HepG2 (cell line): Measurements from ENCODE around the gene AXIN1. TPM values are rescaled to one million over a fixed set of nuclear protein-coding genes. Genes with fewer than 3 reads are reported as not detected.

Experiments used
- ATAC-seq: fragments of 200-7000 bp; cut with Tn5 transposase; 3 replicates; pipeline ENCODE4 v1.9.1; 2020; ENCODE audit warnings: mild to moderate bottlenecking, moderate library complexity
- BruUV-seq: library from RNA; stranded (reverse); fragments of 400-500 nt; replicated peaks from 2 replicates; lab custom pipeline; 2021; lab: Mats Ljungman, UMichigan
- CTCF ChIA-PET: fragments of 300-600 bp; formaldehyde crosslinking; extraction: SDS; loops from one replicate; lab custom pipeline; 2021; ENCODE audit warnings: low total read pairs, inconsistent platforms, low intra/inter-chr PET ratio; lab: Yijun Ruan, JAX
- POLR2A ChIA-PET: fragments of 350-600 bp; sonication (Branson Sonifier 250); formaldehyde crosslinking; loops from one replicate; lab custom pipeline; 2020; ENCODE audit warnings: antibody characterized with exemption, inconsistent platforms; lab: Yijun Ruan, JAX
- DNase-seq: peaks from one replicate; pipeline ENCODE4 v3.0.0-alpha.2; 2015; ENCODE audit warnings: low spot score
- FAIRE-seq: peaks from 3 replicates; lab custom pipeline; 2011; peaks lifted over from hg19 to GRCh38; lab: Jason Lieb, UNC
- H2AFZ ChIP-seq: one replicate; pipeline ENCODE4 v1.6.1; 2011; ENCODE audit warnings: low read length, inconsistent platforms
- H3K27ac ChIP-seq: fragments of 300-600 bp; 3 replicates; pipeline ENCODE4 v1.8.0; 2011; ENCODE audit warnings: mixed run types, mild to moderate bottlenecking, mixed read lengths, low read length, inconsistent platforms; ENCODE audit not compliant: insufficient read depth; ENCODE audit errors: extremely low read length
- H3K27me3 ChIP-seq, 2 experiments: fragments of 200-600 bp in 1 of 2; 2 replicates in 1 of 2; 3 replicates in 1 of 2; pipeline versions ENCODE4 v1.6.0 to v1.8.0; 2011; ENCODE audit warnings: low read length in 2 of 2, mild to moderate bottlenecking in 2 of 2, moderate library complexity in 2 of 2, inconsistent platforms in 1 of 2; ENCODE audit not compliant: insufficient read depth in 2 of 2, control insufficient read depth in 1 of 2
- H3K36me3 ChIP-seq, 2 experiments: fragments of 200-600 bp in 1 of 2; replicated peaks in 1 of 2; 2 replicates in 1 of 2; 3 replicates in 1 of 2; pipeline versions ENCODE4 v1.5.1 to v1.8.0; 2011; ENCODE audit warnings: low read length in 2 of 2, inconsistent platforms in 1 of 2; ENCODE audit not compliant: insufficient read depth in 2 of 2, control insufficient read depth in 1 of 2
- H3K4me1 ChIP-seq: 2 replicates; pipeline ENCODE4 v1.5.1; 2012; ENCODE audit warnings: low read length, inconsistent platforms; ENCODE audit not compliant: insufficient read depth
- H3K4me2 ChIP-seq: 2 replicates; pipeline ENCODE4 v1.6.0; 2011; ENCODE audit warnings: low read depth, low read length, inconsistent platforms
- H3K4me3 ChIP-seq, 3 experiments: fragments of 200-600 bp in 1 of 3; sonication (generic), shearing (Covaris generic) in 1 of 3; replicated peaks in 1 of 3; 2 replicates each; pipeline ENCODE4 v1.5.1; 2011 to 2016; ENCODE audit warnings: low read length in 3 of 3, inconsistent platforms in 2 of 3, low read depth in 2 of 3, mild to moderate bottlenecking in 2 of 3, control low read depth in 1 of 3, mixed read lengths in 1 of 3; ENCODE audit not compliant: insufficient read depth in 1 of 3
- H3K79me2 ChIP-seq: one replicate; pipeline ENCODE4 v1.6.1; 2011; ENCODE audit warnings: low read length, inconsistent platforms; ENCODE audit not compliant: insufficient read depth
- H3K9ac ChIP-seq: 2 replicates; pipeline ENCODE4 v1.6.0; 2011; ENCODE audit warnings: mild to moderate bottlenecking, low read depth, low read length, inconsistent platforms; ENCODE audit not compliant: insufficient read depth
- H3K9me3 ChIP-seq: 2 replicates; pipeline ENCODE4 v1.5.1; 2012; ENCODE audit warnings: mild to moderate bottlenecking, low read length
- H4K20me1 ChIP-seq: 2 replicates; pipeline ENCODE4 v1.6.0; 2011; ENCODE audit warnings: inconsistent platforms, mild to moderate bottlenecking, low read length, moderate library complexity; ENCODE audit not compliant: insufficient read depth
- CEBPB ChIP-seq: IDR thresholded peaks from 2 replicates; pipeline ENCODE4 v1.6.1; 2011; ENCODE audit warnings: low read depth, low read length, improper control_type of control experiment, borderline replicate concordance
- FOXA3 ChIP-seq: IDR thresholded peaks from 2 replicates; pipeline ENCODE4 v1.6.1; 2016; ENCODE audit warnings: missing genetic modification reagents, missing compliant biosample characterization
- GATAD2A ChIP-seq: IDR thresholded peaks from 2 replicates; pipeline ENCODE4 v1.6.1; 2016
- HDAC1 ChIP-seq: sonication (generic); formaldehyde crosslinking; IDR thresholded peaks from 2 replicates; pipeline ENCODE4 v1.5.1; 2020; ENCODE audit warnings: mild to moderate bottlenecking, missing genetic modification reagents
- HDAC2 ChIP-seq: sonication (generic); formaldehyde crosslinking; IDR thresholded peaks from 2 replicates; pipeline ENCODE4 v1.4.0; 2020; ENCODE audit warnings: missing genetic modification reagents
- RBFOX2 ChIP-seq: fragments of 200-400 bp; formaldehyde crosslinking; IDR thresholded peaks from 2 replicates; pipeline ENCODE4 v1.6.1; 2017; ENCODE audit warnings: low read depth, mild to moderate bottlenecking, low read length
- SALL1 ChIP-seq: sonication (generic); formaldehyde crosslinking; IDR thresholded peaks from 2 replicates; pipeline ENCODE4 v1.8.0; 2022; ENCODE audit warnings: mild to moderate bottlenecking, missing genetic modification reagents
- SAP130 ChIP-seq: IDR thresholded peaks from 2 replicates; pipeline ENCODE4 v1.6.1; 2016; ENCODE audit warnings: low read depth
- ZBTB38 ChIP-seq: sonication (generic); formaldehyde crosslinking; IDR thresholded peaks from 2 replicates; pipeline ENCODE4 v1.5.1; 2020; ENCODE audit warnings: mild to moderate bottlenecking, missing genetic modification reagents
- ZFX ChIP-seq: sonication (generic); formaldehyde crosslinking; IDR thresholded peaks from 2 replicates; pipeline ENCODE4 v1.4.0; 2020; ENCODE audit warnings: mild to moderate bottlenecking, low read depth, missing genetic modification reagents, moderate library complexity
- ZNF331 ChIP-seq: sonication (generic); formaldehyde crosslinking; IDR thresholded peaks from 2 replicates; pipeline ENCODE4 v1.4.0; 2020; ENCODE audit warnings: missing genetic modification reagents
- ZNF614 ChIP-seq: IDR thresholded peaks from 2 replicates; pipeline ENCODE4 v1.6.1; 2018; ENCODE audit warnings: missing biosample characterization, missing genetic modification reagents, inconsistent platforms, borderline replicate concordance
- WGBS: methylation state at CpG from one replicate; pipeline ENCODE4 v1.1.6; 2017; ENCODE audit warnings: low lambda C conversion rate; 5-methylcytosine and 5-hydroxymethylcytosine counted together
- in situ Hi-C: cut with HindIII; loops from 2 replicates; pipeline ENCODE4 v1.10.0; 2017; ENCODE audit warnings: low pct_unique_long_range_greater_than_20kb; ENCODE audit not compliant: extremely low pct_ligation_motif_present
- intact Hi-C: fragments of 100-400 bp; cut with micrococcal nuclease; formaldehyde crosslinking; loops from one replicate; pipeline ENCODE4 v1.10.0; 2022; ENCODE audit not compliant: unreplicated experiment
- polyA plus RNA-seq, 8 experiments: library from polyadenylated mRNA; depleted of rRNA in 3 of 8; stranded (reverse) in 7 of 8; unstranded in 1 of 8; fragments of >200 nt; fragmentation: Illumina TruSeq in 4 of 8; extraction: Trizol in 4 of 8; gene quantifications; 2 replicates each; pipeline versions ENCODE4 v1.2.1 to v1.2.3, GENCODE V29; 2011 to 2016; ENCODE audit warnings: low read depth in 4 of 8, missing spikeins in 1 of 8, mixed read lengths in 1 of 8; ENCODE audit not compliant: insufficient read depth in 1 of 8
- total RNA-seq, 5 experiments: library from RNA; depleted of rRNA; stranded (reverse); fragments of >200 nt; fragmentation: Illumina TruSeq; extraction: Trizol; gene quantifications; 2 replicates each; pipeline ENCODE4 v1.2.3, GENCODE V29; 2016; ENCODE audit warnings: low read depth in 1 of 5
- TF ChIP-seq, protein P1 (sequence below): sonication (generic); formaldehyde crosslinking; IDR thresholded peaks from 2 replicates; pipeline ENCODE4 v1.5.0; 2020; ENCODE audit warnings: mild to moderate bottlenecking, missing genetic modification reagents
- TF ChIP-seq, protein P2 (sequence below): sonication (generic); formaldehyde crosslinking; IDR thresholded peaks from 2 replicates; pipeline ENCODE4 v1.4.0; 2020; ENCODE audit warnings: mild to moderate bottlenecking, missing genetic modification reagents, borderline replicate concordance
- TF ChIP-seq, protein P3 (sequence below): sonication (generic); formaldehyde crosslinking; IDR thresholded peaks from 2 replicates; pipeline ENCODE4 v1.4.0; 2020; ENCODE audit warnings: missing genetic modification reagents

AXIN1 gene
- total and polyA plus RNA-seq, 2 of the 13 experiments (the other 11 are each of a cell fraction or from before 2014, with no cell fraction given), result 24.0 to 26.0 TPM

DNA sequence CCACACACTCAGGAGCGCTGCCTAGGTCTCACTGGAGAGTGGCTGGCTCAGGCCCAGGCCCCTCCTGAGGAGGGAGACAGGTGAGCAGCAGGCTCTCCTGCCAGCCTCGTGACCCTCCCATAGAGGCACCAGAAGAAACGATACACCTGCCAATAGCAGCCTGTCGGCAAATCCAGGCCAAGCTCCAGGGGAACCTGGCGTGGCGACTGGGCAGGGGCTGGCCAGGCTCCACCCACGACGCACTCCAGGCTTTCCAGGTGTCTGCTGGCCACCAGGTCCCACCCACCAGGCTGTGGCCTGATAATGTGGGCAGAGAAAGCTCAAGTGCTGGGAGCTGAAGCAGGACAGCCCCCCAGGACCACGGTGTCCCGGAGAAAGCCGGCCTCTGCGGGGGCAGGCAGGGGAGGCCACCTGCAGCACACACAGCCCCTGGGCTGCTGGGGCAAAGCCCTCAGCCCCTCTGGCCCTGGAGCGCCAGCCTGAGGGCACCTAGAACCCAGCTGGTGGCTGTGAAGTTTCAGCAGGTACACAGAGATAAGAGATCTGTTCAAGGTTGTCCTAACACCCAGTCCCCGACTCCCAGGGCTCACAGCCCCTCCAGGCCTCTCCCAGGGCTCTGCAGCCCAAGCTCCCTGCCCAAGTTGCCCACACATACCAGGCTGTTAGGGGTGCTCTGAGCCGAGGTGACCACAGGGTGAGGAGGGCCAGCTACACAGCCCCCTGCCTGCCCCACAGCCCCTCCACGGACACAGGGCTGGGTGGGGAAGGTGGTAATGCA, 26.8 kb upstream of the AXIN1 start:
- BruUV-seq, result no TSS peak
- no peak for FAIRE-seq
- ChIA-PET CTCF (no interaction called here), POLR2A (interaction anchor here (1.0 to 5.9 kb wide), 2 partner anchors 9 to 147 kb away, joined by 3 to 27 read pairs; partner anchors contain the start of gene MRPL28)
- H3K9me3 ChIP-seq, result no peaks in the 10 kb centered on the region
- H3K9ac ChIP-seq, result peak overlapping the region; percentile 44; the same call in 1 of the 2 replicates
- intact Hi-C loops (no loop called here), in situ Hi-C loops (no loop called here)
- no peak overlapping the region for H2AFZ ChIP-seq
- peaks cover 12 to 18% of the 10 kb centered on the region in 2 experiments; a peak in 4 of 5 replicates for H3K36me3 ChIP-seq
- peak; percentile 19 for ATAC-seq
- peak overlapping the region; percentile 88 for H3K4me2 ChIP-seq
- peak overlapping the region in 2 of 3 experiments; percentile 24 to 85; a peak in 3 of 6 replicates for H3K4me3 ChIP-seq
- WGBS, result 0% methylated on average over 1 of the region's 16 CpGs
- peaks cover 16% of the 10 kb centered on the region for H3K79me2 ChIP-seq
- peaks cover 38% of the 10 kb centered on the region for H3K4me1 ChIP-seq
- no peaks in the 10 kb centered on the region for H4K20me1 ChIP-seq
- DNase-seq, result no peak
- no peaks in the 10 kb centered on the region for H3K27me3 ChIP-seq
- peak overlapping the region; percentile 5 for H3K27ac ChIP-seq
- no peak for TF ChIP-seq FOXA3
- TF ChIP-seq, protein P1, sequence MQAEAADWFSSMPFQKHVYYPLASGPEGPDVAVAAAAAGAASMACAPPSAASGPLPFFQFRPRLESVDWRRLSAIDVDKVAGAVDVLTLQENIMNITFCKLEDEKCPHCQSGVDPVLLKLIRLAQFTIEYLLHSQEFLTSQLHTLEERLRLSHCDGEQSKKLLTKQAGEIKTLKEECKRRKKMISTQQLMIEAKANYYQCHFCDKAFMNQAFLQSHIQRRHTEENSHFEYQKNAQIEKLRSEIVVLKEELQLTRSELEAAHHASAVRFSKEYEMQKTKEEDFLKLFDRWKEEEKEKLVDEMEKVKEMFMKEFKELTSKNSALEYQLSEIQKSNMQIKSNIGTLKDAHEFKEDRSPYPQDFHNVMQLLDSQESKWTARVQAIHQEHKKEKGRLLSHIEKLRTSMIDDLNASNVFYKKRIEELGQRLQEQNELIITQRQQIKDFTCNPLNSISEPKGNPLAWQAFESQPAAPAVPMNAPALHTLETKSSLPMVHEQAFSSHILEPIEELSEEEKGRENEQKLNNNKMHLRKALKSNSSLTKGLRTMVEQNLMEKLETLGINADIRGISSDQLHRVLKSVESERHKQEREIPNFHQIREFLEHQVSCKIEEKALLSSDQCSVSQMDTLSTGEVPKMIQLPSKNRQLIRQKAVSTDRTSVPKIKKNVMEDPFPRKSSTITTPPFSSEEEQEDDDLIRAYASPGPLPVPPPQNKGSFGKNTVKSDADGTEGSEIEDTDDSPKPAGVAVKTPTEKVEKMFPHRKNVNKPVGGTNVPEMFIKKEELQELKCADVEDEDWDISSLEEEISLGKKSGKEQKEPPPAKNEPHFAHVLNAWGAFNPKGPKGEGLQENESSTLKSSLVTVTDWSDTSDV (CRISPR knock-in tag), result no peak
- 0 out of 2 replicates have a peak, but pooled peaks have one; percentile 25 for TF ChIP-seq HDAC1 (CRISPR knock-in tag)
- peak; percentile 22; the same call in 1 of the 2 replicates for TF ChIP-seq SALL1 (CRISPR knock-in tag)
- 0 out of 2 replicates have a peak, but pooled peaks have one; percentile 39 for TF ChIP-seq ZNF331 (CRISPR knock-in tag)
- TF ChIP-seq HDAC2, result no peak
- TF ChIP-seq ZNF614 (CRISPR knock-in tag), result no peak
- TF ChIP-seq ZBTB38, result peak; percentile 6; the same call in 1 of the 2 replicates
- TF ChIP-seq GATAD2A (CRISPR knock-in tag), result peak; percentile 39; the same call in 1 of the 2 replicates
- TF ChIP-seq, protein P2, sequence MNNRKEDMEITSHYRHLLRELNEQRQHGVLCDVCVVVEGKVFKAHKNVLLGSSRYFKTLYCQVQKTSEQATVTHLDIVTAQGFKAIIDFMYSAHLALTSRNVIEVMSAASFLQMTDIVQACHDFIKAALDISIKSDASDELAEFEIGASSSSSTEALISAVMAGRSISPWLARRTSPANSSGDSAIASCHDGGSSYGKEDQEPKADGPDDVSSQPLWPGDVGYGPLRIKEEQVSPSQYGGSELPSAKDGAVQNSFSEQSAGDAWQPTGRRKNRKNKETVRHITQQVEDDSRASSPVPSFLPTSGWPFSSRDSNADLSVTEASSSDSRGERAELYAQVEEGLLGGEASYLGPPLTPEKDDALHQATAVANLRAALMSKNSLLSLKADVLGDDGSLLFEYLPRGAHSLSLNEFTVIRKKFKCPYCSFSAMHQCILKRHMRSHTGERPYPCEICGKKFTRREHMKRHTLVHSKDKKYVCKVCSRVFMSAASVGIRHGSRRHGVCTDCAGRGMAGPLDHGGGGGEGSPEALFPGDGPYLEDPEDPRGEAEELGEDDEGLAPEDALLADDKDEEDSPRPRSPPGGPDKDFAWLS (CRISPR knock-in tag), result no peak
- no peak for TF ChIP-seq CEBPB
- peak; percentile 51 for TF ChIP-seq RBFOX2
- TF ChIP-seq SAP130, result 0 out of 2 replicates have a peak, but pooled peaks have one; percentile 22
- TF ChIP-seq ZFX (CRISPR knock-in tag), result peak; percentile 51; the same call in 1 of the 2 replicates
- TF ChIP-seq, protein P3, sequence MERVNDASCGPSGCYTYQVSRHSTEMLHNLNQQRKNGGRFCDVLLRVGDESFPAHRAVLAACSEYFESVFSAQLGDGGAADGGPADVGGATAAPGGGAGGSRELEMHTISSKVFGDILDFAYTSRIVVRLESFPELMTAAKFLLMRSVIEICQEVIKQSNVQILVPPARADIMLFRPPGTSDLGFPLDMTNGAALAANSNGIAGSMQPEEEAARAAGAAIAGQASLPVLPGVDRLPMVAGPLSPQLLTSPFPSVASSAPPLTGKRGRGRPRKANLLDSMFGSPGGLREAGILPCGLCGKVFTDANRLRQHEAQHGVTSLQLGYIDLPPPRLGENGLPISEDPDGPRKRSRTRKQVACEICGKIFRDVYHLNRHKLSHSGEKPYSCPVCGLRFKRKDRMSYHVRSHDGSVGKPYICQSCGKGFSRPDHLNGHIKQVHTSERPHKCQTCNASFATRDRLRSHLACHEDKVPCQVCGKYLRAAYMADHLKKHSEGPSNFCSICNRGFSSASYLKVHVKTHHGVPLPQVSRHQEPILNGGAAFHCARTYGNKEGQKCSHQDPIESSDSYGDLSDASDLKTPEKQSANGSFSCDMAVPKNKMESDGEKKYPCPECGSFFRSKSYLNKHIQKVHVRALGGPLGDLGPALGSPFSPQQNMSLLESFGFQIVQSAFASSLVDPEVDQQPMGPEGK (CRISPR knock-in tag), result peak; percentile 36; the same call in 1 of the 2 replicates
